ENCODE measurements around the gene GFM2.
"Not testable (repeated sequence)": the region's sequence is repeated elsewhere in the genome, so short reads cannot be mapped to it uniquely, and the experiment has no call there.

Gene GFM2

GRCh38 chr5:74798977-74799911 is 32.3 kb upstream of the GFM2 start:
- no peak overlapping the region for H3K4me3 ChIP-seq

GRCh38 chr5:74791669-74792068 is 24.8 kb upstream of the GFM2 start:
- H3K4me3 ChIP-seq; intact Hi-C loops (cut with DNase I; ENCODE audit: low total_unique reads); H3K27me3 ChIP-seq; DNase-seq; H3K9me3 ChIP-seq; H3K4me1 ChIP-seq; H3K36me3 ChIP-seq; H3K27ac ChIP-seq: not testable (repeated sequence)

More at GRCh38 chr5:74798977-74799911, 32.3 kb upstream of the GFM2 start:
- no peaks in the 10 kb centered on the region for H3K36me3 ChIP-seq
- DNase-seq = no peak
- no peak for TF ChIP-seq CTCF (IDR thresholded peaks at IDR 0.05)
- no peaks in the 10 kb centered on the region for H3K4me1 ChIP-seq
- intact Hi-C loops (cut with DNase I; ENCODE audit: low total_unique reads) = no loop called here
- no peak overlapping the region for H3K27ac ChIP-seq
- no peaks in the 10 kb centered on the region for H3K27me3 ChIP-seq
- no peaks in the 10 kb centered on the region for H3K9me3 ChIP-seq

GRCh38 chr5:74787424-74787823 is 20.5 kb upstream of the GFM2 start:
- H3K4me3 ChIP-seq = no peak overlapping the region
- TF ChIP-seq CTCF (IDR thresholded peaks at IDR 0.05) = no peak
- intact Hi-C loops (cut with DNase I; ENCODE audit: low total_unique reads) = no loop called here
- no peaks in the 10 kb centered on the region for H3K27me3 ChIP-seq
- H3K36me3 ChIP-seq = no peaks in the 10 kb centered on the region
- no peak for DNase-seq
- H3K27ac ChIP-seq = no peak overlapping the region
- no peaks in the 10 kb centered on the region for H3K9me3 ChIP-seq
- H3K4me1 ChIP-seq = no peaks in the 10 kb centered on the region

- Histone ChIP-seq H3K36me3 (no peaks in the 10 kb centered on the region), H3K27me3 (no peaks in the 10 kb centered on the region), H3K4me1 (no peaks in the 10 kb centered on the region), H3K4me3 (no peak overlapping the region), H3K27ac (no peak overlapping the region), H3K9me3 (no peaks in the 10 kb centered on the region)
- intact Hi-C loops (cut with DNase I; ENCODE audit: low total_unique reads) = no loop called here
- DNase-seq = no peak
- TF ChIP-seq CTCF (IDR thresholded peaks at IDR 0.05) = no peak
Observed at GRCh38 chr5:74786851-74787250, 19.9 kb upstream of the GFM2 start.

- no peak for TF ChIP-seq CTCF (IDR thresholded peaks at IDR 0.05)
- H3K4me1 ChIP-seq = no peaks in the 10 kb centered on the region
- intact Hi-C loops (cut with DNase I; ENCODE audit: low total_unique reads) = no loop called here
- H3K9me3 ChIP-seq = no peaks in the 10 kb centered on the region
- no peak for DNase-seq
- H3K36me3 ChIP-seq = peaks cover 29 to 47% (median 32%) of the 10 kb centered on the region in 3 donors
- no peak overlapping the region for H3K27ac ChIP-seq
- no peak overlapping the region for H3K4me3 ChIP-seq
- H3K27me3 ChIP-seq = no peaks in the 10 kb centered on the region
Observed at GRCh38 chr5:74778609-74779008, 11.7 kb upstream of the GFM2 start.

GRCh38 chr5:74772359-74772758 is 5.4 kb upstream of the GFM2 start:
- no peak for DNase-seq
- intact Hi-C loops (cut with DNase I; ENCODE audit: low total_unique reads) = no loop called here
- peaks cover 62 to 83% (median 64%) of the 10 kb centered on the region in 3 donors for H3K36me3 ChIP-seq

More at GRCh38 chr5:74772359-74772758, 5.4 kb upstream of the GFM2 start:
- Histone ChIP-seq H3K4me1 (peaks cover 0 to 11% (median 5%) of the 10 kb centered on the region in 4 donors), H3K27ac (no peak overlapping the region), H3K9me3 (no peaks in the 10 kb centered on the region), H3K4me3 (no peak overlapping the region), H3K27me3 (no peaks in the 10 kb centered on the region)
- TF ChIP-seq CTCF (IDR thresholded peaks at IDR 0.05) = no peak

Data from tibial artery (tissue), 4 donors.